ENCODE results near the gene RERE.

Gene RERE

GRCh38 chr1:8416881-8417280 is 400.6 kb downstream of the RERE start:
- no peak for DNase-seq

DNA sequence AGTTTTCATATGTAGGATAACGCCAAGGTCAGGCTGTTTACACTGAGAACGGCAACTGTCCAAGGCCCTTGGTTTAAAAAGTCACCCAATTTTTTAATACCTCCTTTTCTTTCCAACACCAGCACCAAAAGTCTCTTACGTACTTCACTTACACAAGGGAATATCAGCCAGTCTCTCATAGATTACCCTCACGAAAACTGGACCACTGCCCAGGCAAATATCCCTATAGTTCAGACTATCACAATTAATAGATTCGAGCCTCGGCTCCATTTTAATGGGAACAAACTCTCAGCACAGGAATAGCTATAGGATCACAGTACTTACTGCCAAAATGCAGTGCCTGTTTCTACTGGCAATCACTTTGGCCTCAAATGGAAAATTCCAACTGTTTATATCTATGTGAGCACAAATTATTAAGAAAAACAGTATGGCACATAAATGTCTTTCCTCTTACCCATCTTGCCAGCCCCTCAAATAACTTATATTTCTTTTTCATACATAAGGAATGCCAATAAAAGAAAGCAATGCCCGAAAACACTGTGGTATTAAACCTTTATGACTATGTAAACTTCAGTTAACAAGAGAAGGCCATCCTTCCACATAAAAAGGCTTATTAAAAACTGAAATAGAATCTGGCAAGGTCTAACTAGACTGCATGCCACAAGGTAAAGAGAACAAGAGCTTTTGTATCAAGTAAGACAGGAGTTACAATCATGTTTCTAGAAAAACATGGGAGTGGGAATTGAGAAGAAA is 401.7 kb downstream of the RERE start:
- DNase-seq, result no peak

GRCh38 chr1:8412183-8412831 is 405.1 kb downstream of the RERE start:
- no peak for DNase-seq

DNA sequence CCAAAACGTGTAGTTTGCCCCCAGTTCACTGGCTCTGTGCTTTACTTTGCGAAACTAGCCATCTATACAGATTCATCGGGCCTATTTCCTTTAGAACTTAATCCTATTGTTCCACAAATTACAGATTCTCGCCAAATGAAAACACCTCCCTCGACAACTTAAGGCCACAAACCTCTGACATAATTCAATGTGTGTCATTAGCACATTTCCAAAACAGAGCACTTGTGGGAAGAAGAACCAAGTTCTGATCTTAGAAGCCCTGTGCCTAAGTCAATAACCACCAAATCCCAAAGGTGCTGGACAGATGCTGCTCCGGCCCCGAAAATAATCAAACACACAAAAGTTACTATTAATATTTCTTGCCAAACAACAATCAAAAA is 405.6 kb downstream of the RERE start:
- no peak for DNase-seq

DNA sequence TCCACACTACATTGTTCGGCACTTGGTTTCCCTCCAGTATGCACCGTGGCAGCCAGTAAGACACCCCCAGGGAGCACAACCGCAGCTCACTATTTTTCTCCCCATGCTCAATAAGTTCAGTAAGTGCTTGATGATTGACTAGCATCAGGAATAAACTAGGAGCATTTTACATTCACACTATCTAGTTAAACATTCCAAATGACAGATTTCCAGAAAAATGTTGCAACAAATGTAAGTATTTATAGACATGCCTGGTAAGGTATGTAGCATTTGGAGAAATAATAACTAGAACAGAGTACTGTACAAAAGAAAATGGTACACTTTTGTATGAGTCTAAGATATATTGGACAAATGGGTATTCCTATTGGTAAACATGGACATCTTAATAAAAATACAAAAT is 406.6 kb downstream of the RERE start:
- no peak for DNase-seq

GRCh38 chr1:8409606-8410005 is 407.8 kb downstream of the RERE start:
- no peak for DNase-seq

GRCh38 chr1:8409106-8409505 is 408.3 kb downstream of the RERE start:
- no peak for DNase-seq

DNA sequence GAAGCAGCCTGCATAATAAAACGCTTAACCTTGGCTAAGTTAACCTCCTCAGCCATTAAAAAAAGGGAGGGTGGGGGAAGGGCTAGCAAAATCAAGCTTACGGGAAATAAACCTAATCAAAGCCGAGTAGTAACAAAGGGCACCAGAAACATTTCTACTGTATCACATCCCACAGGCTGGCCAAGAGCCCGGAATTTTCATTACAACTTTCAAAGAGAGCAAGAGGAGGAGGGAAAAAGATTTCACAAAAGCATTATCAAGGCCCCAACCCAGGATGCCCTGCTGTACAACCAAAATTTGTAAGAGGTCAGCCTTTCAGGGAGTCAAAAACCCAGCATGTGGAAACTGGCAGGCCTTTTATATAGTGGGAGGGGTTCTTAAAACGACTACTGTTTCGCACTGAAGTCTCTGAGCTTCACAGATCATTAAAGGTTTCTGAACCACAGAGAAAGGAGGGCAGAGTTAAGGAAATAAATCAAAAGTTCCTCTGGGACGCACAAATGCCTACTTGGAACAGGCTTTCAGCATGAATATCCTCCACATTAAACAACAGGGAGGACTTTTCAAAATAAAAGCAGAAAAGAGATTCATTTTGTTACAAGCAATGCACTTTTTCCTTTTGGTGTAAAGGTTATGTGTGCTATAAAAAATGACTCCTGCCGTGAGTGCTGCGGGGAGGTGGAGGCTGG is 409.1 kb downstream of the RERE start:
- no peak for DNase-seq

- DNase-seq, result no peak
These were observed 409.8 kb downstream of the RERE start for GRCh38 chr1:8407652-8408051.

GRCh38 chr1:8406960-8407359 is 410.5 kb downstream of the RERE start:
- DNase-seq, result no peak

GRCh38 chr1:8406011-8406410 is 411.4 kb downstream of the RERE start:
- no peak for DNase-seq

- DNase-seq, result no peak
These were observed 412.7 kb downstream of the RERE start for GRCh38 chr1:8404460-8405370.

- DNase-seq, result no peak
These were observed 415.2 kb downstream of the RERE start for GRCh38 chr1:8402109-8402710.

- DNase-seq, result no peak
These were observed 418.8 kb downstream of the RERE start for GRCh38 chr1:8398677-8399076.

- DNase-seq, result no peak
These were observed 419.4 kb downstream of the RERE start for GRCh38 chr1:8398086-8398485.

DNA sequence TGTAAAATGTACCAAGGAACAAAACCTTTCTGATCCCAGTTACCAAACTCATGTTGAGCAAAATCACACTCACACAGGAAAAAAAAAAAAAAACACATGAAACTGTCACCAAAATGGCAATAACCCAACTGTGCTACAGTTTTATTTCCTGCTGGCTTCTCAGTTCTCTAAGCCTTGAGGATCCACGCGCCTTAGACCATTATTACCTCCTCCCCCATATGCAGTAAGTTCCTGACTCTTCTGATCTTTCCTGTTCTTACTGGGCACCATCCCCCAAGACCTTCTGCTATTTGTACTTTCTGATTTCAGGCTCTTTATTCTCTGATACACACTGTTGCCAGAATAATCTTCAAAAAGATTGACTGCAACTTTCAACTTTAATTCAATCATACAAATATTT is 419.9 kb downstream of the RERE start:
- DNase-seq, result no peak

- no peak for DNase-seq
These were observed 420.5 kb downstream of the RERE start for GRCh38 chr1:8396786-8397406.

GRCh38 chr1:8396083-8396785 is 421.2 kb downstream of the RERE start:
- DNase-seq, result no peak

DNA sequence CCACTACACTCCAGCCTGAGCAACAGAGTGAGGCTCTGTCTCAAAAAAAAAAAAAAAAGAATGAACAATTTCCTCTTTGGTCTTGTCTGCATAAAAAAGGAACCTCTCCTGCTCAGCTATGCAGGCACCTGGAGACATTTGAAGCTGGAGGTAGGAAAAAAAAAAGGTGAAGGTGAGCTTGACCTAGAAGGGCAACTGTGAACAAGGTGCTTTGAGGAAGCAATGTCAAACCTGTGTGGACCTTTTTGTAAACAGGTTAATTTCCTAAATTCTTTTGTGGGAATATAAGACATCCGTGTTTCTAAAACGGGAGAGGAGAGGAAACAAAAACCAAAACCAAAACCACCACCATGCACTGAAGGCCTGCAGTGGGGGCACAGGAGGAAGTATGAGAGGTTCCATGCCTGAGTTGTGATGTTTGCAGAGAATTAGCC is 422.0 kb downstream of the RERE start:
- DNase-seq, result no peak

- no peak for DNase-seq
These were observed 422.8 kb downstream of the RERE start for GRCh38 chr1:8394456-8395321.
